ENCODE measurements around the gene CCDC97.

GRCh38 chr19:41322451-41322850, 12.5 kb downstream of the CCDC97 start:
- no peak for TF ChIP-seq CTCF (IDR thresholded peaks at IDR 0.05; ENCODE audit: insufficient read depth, low read length, poor library complexity, severe bottlenecking)
- no peak for TF ChIP-seq EZH2phosphoT487 (conservative IDR thresholded peaks at IDR 0.05; ENCODE audit: low read length)
